HepG2 (cell line): Measurements from ENCODE around the gene SMYD1. TPM values are rescaled to one million over a fixed set of nuclear protein-coding genes. Genes with fewer than 3 reads are reported as not detected.

Experiments used
- GATAD2A ChIP-seq: IDR thresholded peaks from 2 replicates; pipeline ENCODE4 v1.6.1; 2016
- GLI4 ChIP-seq: sonication (generic); formaldehyde crosslinking; IDR thresholded peaks from 2 replicates; pipeline ENCODE4 v1.5.1; 2020; ENCODE audit warnings: missing genetic modification reagents, mild to moderate bottlenecking, moderate library complexity, borderline replicate concordance
- HNRNPK ChIP-seq: fragments of 200-400 bp; formaldehyde crosslinking; IDR thresholded peaks from 2 replicates; pipeline ENCODE4 v1.6.1; 2018; ENCODE audit warnings: low read length, low read depth, moderate library complexity, mild to moderate bottlenecking; ENCODE audit not compliant: poor library complexity, severe bottlenecking
- SAFB2 ChIP-seq: sonication (generic); formaldehyde crosslinking; IDR thresholded peaks from 2 replicates; pipeline ENCODE4 v1.5.1; 2020; ENCODE audit warnings: missing genetic modification reagents, low read depth, mild to moderate bottlenecking, borderline replicate concordance
- SALL2 ChIP-seq: sonication (generic); formaldehyde crosslinking; IDR thresholded peaks from 2 replicates; pipeline ENCODE4 v1.8.1; 2023; ENCODE audit warnings: mild to moderate bottlenecking, missing genetic modification reagents, inconsistent platforms
- SOX6 ChIP-seq, 2 experiments: fragments of 450-650 bp in 1 of 2; sonication (generic) in 1 of 2; formaldehyde crosslinking in 1 of 2; IDR thresholded peaks; 2 replicates each; pipeline versions ENCODE4 v1.4.0 to v1.6.1; 2017 to 2020; ENCODE audit warnings: antibody characterized with exemption in 1 of 2, mild to moderate bottlenecking in 1 of 2, missing genetic modification reagents in 1 of 2
- TBX3 ChIP-seq: fragments of 450-650 bp; IDR thresholded peaks from 2 replicates; pipeline ENCODE4 v1.6.1; 2017; ENCODE audit warnings: antibody characterized with exemption, mild to moderate bottlenecking, inconsistent platforms, borderline replicate concordance
- TEAD3 ChIP-seq: optimal IDR thresholded peaks from 2 replicates; pipeline ENCODE3; 2016; ENCODE audit warnings: borderline replicate concordance
- TMF1 ChIP-seq: sonication (generic); formaldehyde crosslinking; IDR thresholded peaks from 2 replicates; pipeline ENCODE4 v1.8.1; 2022; ENCODE audit warnings: low read depth, missing genetic modification reagents
- ZBTB21 ChIP-seq: sonication (generic); formaldehyde crosslinking; IDR thresholded peaks from 2 replicates; pipeline ENCODE4 v1.4.0; 2020; ENCODE audit warnings: missing genetic modification reagents
- ZBTB3 ChIP-seq: sonication (generic); formaldehyde crosslinking; IDR thresholded peaks from 2 replicates; pipeline ENCODE4 v1.4.0; 2020; ENCODE audit warnings: low read depth, mild to moderate bottlenecking, moderate library complexity, missing genetic modification reagents, borderline replicate concordance
- ZBTB7B ChIP-seq: sonication (generic); formaldehyde crosslinking; IDR thresholded peaks from 2 replicates; pipeline ENCODE4 v1.4.0; 2020; ENCODE audit warnings: missing genetic modification reagents
- ZC3H13 ChIP-seq: sonication (generic); formaldehyde crosslinking; IDR thresholded peaks from 2 replicates; pipeline ENCODE4 v1.8.1; 2023; ENCODE audit warnings: mild to moderate bottlenecking, missing genetic modification reagents, moderate library complexity
- ZNF484 ChIP-seq: sonication (generic); formaldehyde crosslinking; IDR thresholded peaks from 2 replicates; pipeline ENCODE4 v1.5.1; 2020; ENCODE audit warnings: mild to moderate bottlenecking, low read depth, missing genetic modification reagents, borderline replicate concordance
- ZNF552 ChIP-seq: sonication (generic); formaldehyde crosslinking; IDR thresholded peaks from 2 replicates; pipeline ENCODE4 v1.9.0; 2022; ENCODE audit warnings: missing genetic modification reagents, mild to moderate bottlenecking, borderline replicate concordance
- ZNF614 ChIP-seq: IDR thresholded peaks from 2 replicates; pipeline ENCODE4 v1.6.1; 2018; ENCODE audit warnings: missing biosample characterization, missing genetic modification reagents, inconsistent platforms, borderline replicate concordance
- ZSCAN29 ChIP-seq: sonication (generic); formaldehyde crosslinking; conservative IDR thresholded peaks from 2 replicates; pipeline ENCODE4 v1.4.0; 2020; ENCODE audit warnings: mild to moderate bottlenecking, missing genetic modification reagents
- polyA plus RNA-seq, 8 experiments: library from polyadenylated mRNA; depleted of rRNA in 3 of 8; stranded (reverse) in 7 of 8; unstranded in 1 of 8; fragments of >200 nt; fragmentation: Illumina TruSeq in 4 of 8; extraction: Trizol in 4 of 8; gene quantifications; 2 replicates each; pipeline versions ENCODE4 v1.2.1 to v1.2.3, GENCODE V29; 2011 to 2016; ENCODE audit warnings: low read depth in 4 of 8, missing spikeins in 1 of 8, mixed read lengths in 1 of 8; ENCODE audit not compliant: insufficient read depth in 1 of 8
- total RNA-seq, 5 experiments: library from RNA; depleted of rRNA; stranded (reverse); fragments of >200 nt; fragmentation: Illumina TruSeq; extraction: Trizol; gene quantifications; 2 replicates each; pipeline ENCODE4 v1.2.3, GENCODE V29; 2016; ENCODE audit warnings: low read depth in 1 of 5
- TF ChIP-seq, protein P1 (sequence below), 2 experiments: sonication (generic) in 1 of 2; formaldehyde crosslinking in 1 of 2; IDR thresholded peaks; 2 replicates each; pipeline versions ENCODE4 v1.4.0 to v1.6.1; 2018 to 2020; ENCODE audit warnings: missing genetic modification reagents in 2 of 2, borderline replicate concordance in 1 of 2, low read depth in 1 of 2, mild to moderate bottlenecking in 1 of 2, missing biosample characterization in 1 of 2
- TF ChIP-seq, protein P2 (sequence below): sonication (generic); formaldehyde crosslinking; IDR thresholded peaks from 2 replicates; pipeline ENCODE4 v1.8.0; 2022; ENCODE audit warnings: mild to moderate bottlenecking, missing genetic modification reagents, moderate library complexity
- TF ChIP-seq, protein P3 (sequence below): sonication (generic); formaldehyde crosslinking; IDR thresholded peaks from 2 replicates; pipeline ENCODE4 v1.5.1; 2020; ENCODE audit warnings: missing genetic modification reagents, mild to moderate bottlenecking, borderline replicate concordance
- TF ChIP-seq, protein P4 (sequence below): sonication (generic); formaldehyde crosslinking; IDR thresholded peaks from 2 replicates; pipeline ENCODE4 v1.4.0; 2020; ENCODE audit warnings: mild to moderate bottlenecking, missing genetic modification reagents
- TF ChIP-seq, protein P5 (sequence below): sonication (generic); formaldehyde crosslinking; IDR thresholded peaks from 2 replicates; pipeline ENCODE4 v1.8.1; 2023; ENCODE audit warnings: missing genetic modification reagents, mild to moderate bottlenecking, borderline replicate concordance
- TF ChIP-seq, protein P6 (sequence below): sonication (generic); formaldehyde crosslinking; IDR thresholded peaks from 2 replicates; pipeline ENCODE4 v1.8.0; 2022; ENCODE audit warnings: low read depth, missing genetic modification reagents

The SMYD1 gene
- total and polyA plus RNA-seq, 2 of the 13 experiments (the other 11 are each of a cell fraction or from before 2014, with no cell fraction given): not detected

DNA sequence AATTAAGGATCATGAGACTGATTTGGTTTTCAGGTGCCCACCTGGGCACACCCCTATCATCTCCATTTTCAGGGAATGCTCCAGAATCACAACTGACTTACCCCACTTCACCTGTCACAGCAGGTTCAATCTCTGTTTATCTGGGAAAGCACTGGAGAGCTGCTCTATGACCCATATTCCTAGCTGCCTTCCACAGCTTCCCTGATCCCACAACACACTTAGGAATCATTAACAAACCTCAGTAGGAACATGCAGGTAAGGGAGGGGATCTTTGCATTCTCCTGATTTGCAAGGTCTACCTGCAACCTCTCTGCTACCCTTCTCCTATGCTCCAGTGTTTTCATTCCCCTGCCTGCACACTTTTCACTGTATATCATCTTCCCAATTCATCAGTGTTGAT is 79.0 kb downstream of the SMYD1 start (continued):
- TF ChIP-seq TMF1 (no peak), GATAD2A (peak; percentile 49; the same call in 1 of the 2 replicates), ZBTB7B (0 out of 2 replicates have a peak, but pooled peaks have one; percentile 26), SAFB2 (CRISPR knock-in tag) (no peak), SOX6 (IDR thresholded peaks at IDR 0.05) (no peak), SOX6 (CRISPR knock-in tag; IDR thresholded peaks at IDR 0.05) (0 out of 2 replicates have a peak, but pooled peaks have one; percentile 17), ZC3H13 (no peak), ZNF614 (CRISPR knock-in tag) (no peak), SALL2 (CRISPR knock-in tag) (no peak), ZBTB21 (CRISPR knock-in tag) (no peak), ZBTB3 (CRISPR knock-in tag) (no peak), GLI4 (CRISPR knock-in tag) (no peak), ZNF484 (CRISPR knock-in tag) (no peak), TBX3 (no peak), TEAD3 (CRISPR knock-in tag) (peak; percentile 54), HNRNPK (no peak), ZNF552 (no peak), ZSCAN29 (CRISPR knock-in tag) (no peak)
- TF ChIP-seq, protein P1, sequence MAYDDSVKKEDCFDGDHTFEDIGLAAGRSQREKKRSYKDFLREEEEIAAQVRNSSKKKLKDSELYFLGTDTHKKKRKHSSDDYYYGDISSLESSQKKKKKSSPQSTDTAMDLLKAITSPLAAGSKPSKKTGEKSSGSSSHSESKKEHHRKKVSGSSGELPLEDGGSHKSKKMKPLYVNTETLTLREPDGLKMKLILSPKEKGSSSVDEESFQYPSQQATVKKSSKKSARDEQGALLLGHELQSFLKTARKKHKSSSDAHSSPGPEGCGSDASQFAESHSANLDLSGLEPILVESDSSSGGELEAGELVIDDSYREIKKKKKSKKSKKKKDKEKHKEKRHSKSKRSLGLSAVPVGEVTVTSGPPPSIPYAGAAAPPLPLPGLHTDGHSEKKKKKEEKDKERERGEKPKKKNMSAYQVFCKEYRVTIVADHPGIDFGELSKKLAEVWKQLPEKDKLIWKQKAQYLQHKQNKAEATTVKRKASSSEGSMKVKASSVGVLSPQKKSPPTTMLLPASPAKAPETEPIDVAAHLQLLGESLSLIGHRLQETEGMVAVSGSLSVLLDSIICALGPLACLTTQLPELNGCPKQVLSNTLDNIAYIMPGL (CRISPR knock-in tag; IDR thresholded peaks at IDR 0.05; ENCODE audit: borderline replicate concordance in 1 of 2, low read depth in 1 of 2): no peak
- TF ChIP-seq, protein P2, sequence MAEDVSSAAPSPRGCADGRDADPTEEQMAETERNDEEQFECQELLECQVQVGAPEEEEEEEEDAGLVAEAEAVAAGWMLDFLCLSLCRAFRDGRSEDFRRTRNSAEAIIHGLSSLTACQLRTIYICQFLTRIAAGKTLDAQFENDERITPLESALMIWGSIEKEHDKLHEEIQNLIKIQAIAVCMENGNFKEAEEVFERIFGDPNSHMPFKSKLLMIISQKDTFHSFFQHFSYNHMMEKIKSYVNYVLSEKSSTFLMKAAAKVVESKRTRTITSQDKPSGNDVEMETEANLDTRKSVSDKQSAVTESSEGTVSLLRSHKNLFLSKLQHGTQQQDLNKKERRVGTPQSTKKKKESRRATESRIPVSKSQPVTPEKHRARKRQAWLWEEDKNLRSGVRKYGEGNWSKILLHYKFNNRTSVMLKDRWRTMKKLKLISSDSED (CRISPR knock-in tag): no peak
- TF ChIP-seq, protein P3, sequence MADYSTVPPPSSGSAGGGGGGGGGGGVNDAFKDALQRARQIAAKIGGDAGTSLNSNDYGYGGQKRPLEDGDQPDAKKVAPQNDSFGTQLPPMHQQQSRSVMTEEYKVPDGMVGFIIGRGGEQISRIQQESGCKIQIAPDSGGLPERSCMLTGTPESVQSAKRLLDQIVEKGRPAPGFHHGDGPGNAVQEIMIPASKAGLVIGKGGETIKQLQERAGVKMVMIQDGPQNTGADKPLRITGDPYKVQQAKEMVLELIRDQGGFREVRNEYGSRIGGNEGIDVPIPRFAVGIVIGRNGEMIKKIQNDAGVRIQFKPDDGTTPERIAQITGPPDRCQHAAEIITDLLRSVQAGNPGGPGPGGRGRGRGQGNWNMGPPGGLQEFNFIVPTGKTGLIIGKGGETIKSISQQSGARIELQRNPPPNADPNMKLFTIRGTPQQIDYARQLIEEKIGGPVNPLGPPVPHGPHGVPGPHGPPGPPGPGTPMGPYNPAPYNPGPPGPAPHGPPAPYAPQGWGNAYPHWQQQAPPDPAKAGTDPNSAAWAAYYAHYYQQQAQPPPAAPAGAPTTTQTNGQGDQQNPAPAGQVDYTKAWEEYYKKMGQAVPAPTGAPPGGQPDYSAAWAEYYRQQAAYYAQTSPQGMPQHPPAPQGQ: no peak
- TF ChIP-seq, protein P4, sequence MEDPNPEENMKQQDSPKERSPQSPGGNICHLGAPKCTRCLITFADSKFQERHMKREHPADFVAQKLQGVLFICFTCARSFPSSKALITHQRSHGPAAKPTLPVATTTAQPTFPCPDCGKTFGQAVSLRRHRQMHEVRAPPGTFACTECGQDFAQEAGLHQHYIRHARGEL: no peak
- TF ChIP-seq, protein P5, sequence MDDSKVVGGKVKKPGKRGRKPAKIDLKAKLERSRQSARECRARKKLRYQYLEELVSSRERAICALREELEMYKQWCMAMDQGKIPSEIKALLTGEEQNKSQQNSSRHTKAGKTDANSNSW (CRISPR knock-in tag): no peak
- TF ChIP-seq, protein P6, sequence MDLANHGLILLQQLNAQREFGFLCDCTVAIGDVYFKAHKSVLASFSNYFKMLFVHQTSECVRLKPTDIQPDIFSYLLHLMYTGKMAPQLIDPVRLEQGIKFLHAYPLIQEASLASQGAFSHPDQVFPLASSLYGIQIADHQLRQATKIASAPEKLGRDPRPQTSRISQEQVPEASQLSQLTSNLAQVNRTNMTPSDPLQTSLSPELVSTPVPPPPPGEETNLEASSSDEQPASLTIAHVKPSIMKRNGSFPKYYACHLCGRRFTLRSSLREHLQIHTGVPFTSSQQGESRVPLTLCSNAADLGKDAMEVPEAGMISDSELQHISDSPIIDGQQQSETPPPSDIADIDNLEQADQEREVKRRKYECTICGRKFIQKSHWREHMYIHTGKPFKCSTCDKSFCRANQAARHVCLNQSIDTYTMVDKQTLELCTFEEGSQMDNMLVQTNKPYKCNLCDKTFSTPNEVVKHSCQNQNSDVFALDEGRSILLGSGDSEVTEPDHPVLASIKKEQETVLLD (CRISPR knock-in tag): no peak
